HK-2 (cell line): ENCODE results near the gene SPTLC2.
"Not testable (repeated sequence)": the region's sequence is repeated elsewhere in the genome, so short reads cannot be mapped to it uniquely, and the experiment has no call there.

Source experiments
- DNase-seq: peaks from one replicate; pipeline ENCODE4 v3.0.0-alpha.2; 2018; ENCODE audit not compliant: unreplicated experiment

SPTLC2 gene

DNA sequence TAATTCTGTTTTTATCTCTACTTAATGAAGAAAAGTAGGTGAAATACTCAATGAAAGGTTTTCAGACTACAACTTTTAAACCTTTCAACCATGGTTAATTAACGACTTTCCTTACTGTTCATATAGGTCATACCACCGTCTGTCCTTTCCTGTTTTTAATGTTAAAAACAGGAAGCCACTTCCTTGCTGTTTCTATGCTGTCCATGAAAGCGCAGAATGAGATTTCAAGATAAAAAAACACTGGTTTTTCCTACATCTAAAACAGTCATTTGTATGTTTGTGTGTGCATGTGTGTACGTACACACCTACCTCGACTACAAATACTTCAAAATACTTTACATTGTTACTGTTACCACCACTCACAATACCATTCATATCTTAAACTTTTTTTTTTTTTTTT is 27.3 kb downstream of the SPTLC2 start:
- no peak for DNase-seq

DNA sequence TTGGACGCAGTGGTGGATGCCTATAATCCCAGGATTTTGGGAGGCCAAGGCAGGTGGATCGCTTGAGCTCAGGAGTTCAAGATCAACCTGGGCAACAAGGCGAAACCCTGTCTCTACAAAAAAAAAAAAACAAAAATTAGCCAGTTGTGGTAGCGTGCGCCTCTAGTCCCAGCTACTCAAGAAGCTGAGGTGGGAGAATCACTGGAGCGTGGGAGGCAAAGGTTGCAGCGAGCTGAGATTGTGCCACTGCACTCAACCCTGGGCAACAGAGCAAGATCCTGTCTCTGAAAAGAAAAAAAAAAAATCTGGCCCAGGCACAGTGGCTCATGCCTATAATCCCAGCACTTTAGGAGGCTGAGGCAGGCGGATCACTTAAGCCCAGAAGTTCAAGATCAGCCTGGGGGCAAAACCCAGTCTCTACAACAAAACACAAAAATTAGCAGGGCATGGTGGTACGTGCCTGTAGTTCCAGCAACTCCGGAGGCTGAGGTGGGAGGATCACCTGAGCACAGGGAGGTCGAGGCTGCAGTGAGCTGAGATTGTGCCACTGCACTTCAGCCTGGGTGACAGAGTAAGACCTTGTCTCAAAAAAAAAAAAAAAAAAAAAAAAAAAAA is 27.9 kb downstream of the SPTLC2 start:
- not testable (repeated sequence) for DNase-seq

DNA sequence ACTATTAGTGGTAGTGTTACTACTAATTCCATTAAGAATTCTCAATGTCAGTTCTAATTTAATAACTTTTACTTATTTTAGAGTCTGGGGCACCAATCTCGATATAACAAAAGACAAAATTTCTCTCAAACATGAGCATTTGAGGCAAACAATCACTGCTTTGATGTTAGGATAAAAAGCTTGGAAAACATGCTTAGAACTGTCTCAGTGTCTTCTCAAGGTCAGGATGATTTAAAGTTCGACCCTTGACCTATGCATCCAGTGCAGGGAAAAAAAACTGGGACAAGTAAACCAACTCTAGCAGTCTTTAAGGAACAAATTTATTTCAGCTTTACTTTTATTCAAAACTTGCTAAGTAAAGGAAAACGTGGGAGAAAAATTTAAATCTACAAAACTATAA is 31.1 kb downstream of the SPTLC2 start:
- DNase-seq: no peak

DNA sequence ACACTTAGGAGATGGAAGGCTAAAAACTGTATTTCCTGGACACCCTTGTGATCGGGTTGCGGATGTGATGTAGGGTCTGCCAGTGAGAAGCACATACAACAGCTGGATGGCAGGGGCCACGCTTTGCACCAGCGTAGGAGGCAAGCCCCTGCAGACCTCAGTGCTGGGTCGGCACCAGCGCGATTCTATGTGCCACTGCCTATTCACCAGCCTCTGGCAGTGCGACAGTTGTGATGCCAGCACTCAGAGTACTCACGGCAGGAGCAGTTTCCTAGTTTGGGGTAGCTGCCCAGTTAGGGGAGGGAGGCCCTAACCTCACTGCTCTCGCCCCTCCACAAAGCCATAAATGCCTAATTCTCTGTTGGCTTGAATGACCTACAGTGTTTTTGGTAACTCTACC is 31.6 kb downstream of the SPTLC2 start:
- DNase-seq: no peak

DNA sequence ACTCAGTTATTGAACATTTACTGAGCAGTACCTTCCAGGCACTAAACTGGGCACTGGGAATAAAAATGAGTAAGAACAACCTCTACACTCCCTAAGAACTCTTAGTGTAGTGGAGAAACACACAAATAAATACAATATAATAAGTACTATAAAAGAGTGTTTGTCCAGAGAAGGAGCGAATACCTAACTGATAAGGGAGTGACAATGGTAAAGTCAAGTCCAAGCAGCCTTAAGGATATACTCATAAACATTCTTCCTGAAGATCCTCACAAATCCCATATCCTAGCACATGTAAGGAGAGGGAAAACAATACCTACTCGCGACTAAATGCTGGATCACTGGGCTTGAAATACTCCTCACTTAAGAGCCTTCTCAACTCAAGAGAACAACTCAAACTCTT is 32.8 kb downstream of the SPTLC2 start:
- no peak for DNase-seq

DNA sequence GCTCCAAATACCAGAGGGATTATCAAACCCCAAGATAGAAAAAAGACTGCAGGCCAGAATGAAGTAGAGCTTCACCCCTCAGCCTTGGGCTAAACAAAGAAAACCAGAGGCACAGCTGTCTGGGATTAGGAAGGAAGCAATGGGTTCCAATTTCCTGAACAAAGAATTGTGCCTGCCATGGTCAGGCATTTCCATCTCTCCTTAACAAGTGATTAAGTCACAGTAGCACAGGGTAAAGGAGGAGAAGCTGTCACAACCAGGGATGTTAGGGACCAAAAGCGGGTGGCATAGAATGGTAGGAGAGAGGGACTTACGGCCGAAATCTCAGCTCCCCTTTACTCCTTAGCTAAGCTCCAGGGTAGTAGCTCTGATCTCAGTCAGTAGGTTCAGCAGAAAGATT is 33.9 kb downstream of the SPTLC2 start:
- DNase-seq: no peak

DNA sequence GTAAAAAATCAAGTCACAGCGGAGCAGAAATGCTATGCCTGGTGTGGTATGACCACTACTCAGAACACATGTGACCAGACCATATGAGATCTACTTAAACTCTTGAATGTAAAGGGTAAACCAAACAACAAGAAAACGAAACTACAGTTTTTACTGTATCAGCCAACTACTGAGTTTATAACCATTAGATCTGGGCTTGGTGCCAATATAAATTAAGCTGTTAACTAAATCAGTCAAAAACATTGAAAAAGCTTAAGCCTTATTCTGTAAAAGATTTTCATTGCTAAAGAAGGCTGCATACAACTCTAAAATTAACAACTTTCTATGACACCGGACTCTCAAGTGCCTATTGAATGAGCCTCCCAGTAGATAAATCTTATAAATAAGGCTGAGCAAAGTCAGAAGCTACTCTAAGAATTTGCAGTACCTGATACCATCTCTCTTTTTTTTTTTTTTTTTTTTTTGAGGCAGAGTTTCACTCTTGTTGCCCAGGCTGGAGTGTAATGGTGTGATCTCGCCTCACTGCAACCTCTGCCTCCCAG is 35.4 kb downstream of the SPTLC2 start:
- no peak for DNase-seq

DNA sequence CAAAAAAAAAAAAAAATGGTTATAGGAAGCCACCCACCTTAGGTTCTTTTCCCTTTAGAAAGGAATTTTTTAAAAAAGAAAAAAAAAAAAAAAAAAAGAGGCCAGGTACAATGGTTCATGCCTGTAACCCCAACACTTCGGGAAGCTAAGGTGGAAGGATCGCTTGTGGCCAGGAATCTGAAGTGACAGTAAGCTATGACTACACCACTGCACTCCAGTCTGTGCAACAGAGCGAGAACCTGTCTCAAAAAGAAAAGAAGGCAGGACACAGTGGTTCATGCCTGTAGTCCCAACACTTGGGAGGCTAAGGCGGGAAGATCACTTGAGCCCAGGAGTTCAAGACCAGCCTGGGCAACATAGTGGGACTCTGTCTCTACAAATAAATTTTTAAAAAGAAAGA is 36.0 kb downstream of the SPTLC2 start:
- no peak for DNase-seq

DNA sequence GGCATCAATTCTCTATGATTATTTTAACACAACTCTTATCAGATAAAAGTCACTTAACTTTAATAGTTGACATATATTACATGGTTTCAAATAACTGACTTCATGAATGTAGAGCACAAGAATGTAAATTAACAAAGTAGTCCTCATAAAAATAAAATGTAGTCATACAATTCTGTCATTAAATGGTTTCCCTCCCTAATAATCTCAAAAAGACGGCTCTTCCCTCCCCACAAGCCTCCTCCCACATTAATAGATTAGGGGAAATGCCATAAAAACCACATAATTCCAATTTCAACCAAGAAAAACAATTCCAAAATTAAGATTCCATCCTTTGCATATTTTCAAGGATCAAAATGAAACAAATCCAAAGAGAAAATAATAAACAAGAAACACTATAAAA is 36.7 kb downstream of the SPTLC2 start:
- DNase-seq: no peak

DNA sequence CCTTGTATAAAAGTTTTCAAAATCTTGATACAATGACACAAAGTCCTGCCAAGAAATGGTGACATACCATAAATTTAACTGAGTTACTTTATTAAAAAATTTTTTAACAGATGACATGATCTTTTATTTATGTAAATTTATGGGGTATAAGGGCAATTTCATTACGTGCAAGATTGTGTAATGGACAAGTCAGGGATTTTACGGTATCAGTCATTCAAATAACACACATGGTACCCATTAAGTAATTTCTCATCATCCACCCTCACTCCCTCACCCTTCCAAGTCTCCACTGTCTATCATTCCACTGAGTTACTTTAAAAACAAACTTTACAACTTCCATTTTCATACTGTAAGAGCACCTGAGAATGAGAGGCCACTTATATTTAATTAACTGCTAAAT is 37.4 kb downstream of the SPTLC2 start:
- DNase-seq: no peak

DNA sequence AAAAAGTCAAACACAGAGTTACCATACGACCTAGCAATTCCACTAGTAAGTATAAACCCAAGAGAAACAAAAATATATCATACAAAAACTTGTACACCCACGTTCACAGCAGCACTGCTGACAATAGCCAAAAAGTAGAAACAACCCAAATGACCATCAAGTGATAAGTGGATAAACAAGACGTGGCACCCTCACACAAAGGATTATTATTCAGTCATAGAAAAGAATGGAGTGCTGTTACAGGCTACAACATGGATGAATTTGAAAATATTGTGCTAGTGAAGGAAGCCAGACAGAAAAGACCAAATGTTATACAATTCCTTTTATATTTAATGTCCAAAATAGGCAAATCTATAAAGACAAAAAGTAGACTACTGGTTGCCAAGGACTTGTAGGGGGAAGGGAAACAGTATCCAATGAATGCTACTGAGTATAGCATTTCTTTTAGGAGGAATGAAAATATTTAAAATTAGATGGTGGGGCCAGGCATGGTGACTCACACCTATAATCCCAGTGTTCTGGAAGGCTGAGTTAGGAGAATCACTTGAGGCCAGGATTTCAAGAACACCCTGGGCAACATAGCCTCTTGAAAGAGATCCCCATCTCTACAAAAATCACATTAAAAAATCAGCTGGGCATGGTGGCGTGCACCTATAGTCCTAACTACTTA is 41.9 kb downstream of the SPTLC2 start:
- DNase-seq: no peak

DNA sequence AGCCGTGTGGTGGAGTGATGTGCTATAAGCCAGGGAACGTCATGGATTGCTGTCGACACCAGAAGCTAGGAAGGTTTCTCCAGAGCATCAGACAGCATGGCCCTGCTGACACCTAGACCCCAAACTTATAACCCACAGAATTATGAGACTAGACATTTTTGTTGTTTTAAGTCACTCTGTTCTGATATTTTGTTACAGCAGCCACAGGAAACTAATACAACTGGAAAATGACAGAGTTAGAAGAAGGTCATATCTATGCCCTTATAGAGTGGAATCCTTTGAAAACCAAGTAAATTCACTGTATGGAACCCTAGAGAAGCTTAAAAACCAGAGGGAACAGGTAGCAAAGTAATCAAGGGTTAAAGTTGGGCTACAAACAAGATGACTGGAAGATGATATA is 42.5 kb downstream of the SPTLC2 start:
- no peak for DNase-seq

DNA sequence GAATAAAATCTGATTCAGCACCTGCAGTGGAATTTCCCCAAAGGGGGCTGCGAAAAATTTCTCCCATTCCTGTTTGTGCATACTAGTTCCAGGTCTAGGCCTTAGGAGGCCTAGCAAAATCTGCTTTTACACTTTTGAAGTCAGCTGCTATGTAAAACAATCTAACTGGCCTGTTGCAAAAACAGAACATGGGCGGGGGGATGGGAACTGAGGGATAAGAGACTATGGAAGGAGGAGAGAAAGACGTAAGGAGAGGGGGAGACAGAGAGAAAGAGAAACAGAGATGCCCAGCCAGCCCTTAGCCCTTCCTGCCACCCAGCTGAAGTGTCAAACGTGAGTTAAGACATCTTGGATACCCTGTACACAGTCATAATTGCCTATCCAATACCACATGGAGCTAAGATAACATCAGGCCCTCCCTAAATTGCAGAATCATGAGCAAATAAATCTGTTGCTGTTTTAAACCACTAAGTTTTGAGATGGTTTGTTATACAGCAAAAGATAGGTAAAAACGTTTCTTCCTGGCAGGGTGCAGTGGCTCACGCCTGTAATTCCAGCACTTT is 45.6 kb downstream of the SPTLC2 start:
- DNase-seq: no peak

DNA sequence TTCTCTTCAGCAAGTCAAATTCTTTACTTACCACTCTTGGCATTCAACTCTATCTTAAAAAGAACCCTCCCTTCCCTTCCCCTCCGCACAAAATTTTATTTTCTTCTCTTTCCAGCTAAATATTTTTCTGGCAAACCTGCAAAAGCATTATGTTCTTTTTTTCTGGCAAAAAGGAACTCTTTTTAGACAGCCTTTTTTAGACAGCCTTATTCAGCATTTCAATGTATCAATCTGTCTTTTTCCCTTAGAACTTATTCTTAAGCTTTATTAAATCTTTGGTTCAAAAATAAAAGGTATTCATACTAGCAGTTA is 50.5 kb downstream of the SPTLC2 start:
- DNase-seq: no peak

DNA sequence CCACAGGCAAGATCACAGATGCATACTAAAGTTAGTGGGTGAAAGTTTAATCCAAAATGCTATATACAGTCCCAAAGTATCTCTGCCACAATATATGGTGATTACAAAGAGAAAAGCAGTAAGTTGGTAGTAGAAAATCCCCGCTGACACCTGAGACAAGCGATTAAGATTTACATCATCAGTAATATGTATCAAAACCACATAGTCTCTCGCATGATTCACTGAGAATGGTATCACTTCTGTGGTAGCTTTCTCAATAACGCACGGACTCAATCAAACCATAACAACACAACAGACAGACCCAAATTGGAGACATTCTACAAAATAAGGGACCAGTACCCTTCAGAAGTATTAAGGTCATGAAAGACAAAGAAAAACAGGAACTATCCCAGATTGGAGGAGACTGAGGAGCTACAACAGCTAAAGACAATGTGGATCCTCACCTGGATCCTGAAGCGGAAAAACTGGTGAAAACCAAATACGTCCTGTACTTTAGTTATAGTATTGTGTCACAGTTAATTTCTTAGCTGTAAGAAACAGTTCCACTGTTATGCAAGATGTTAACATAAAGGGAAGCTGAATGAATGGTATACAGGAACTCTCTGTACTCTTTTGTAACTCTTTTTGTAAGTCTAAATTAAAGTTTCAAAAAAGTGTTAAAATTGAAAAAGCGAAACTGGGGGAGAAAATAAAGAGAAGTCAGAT is 51.0 kb downstream of the SPTLC2 start:
- DNase-seq: no peak

DNA sequence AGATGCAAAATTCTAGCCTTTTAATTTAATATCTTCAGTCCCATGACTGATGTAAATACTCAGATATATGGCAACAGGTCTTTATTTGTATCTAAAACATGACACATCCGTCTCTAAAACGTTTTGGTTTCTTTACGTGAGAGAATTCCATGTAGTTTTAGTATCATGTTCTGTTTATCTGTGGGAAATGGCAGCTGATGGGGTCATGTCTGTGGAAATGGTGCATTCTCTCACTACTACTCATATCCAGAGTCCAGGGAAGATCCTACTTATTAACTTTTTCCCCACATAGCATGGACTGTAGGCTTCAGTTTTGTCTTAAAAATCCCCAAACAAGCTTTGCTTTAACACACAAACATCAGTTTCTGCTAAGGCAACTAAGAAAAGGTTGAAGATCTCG is 53.8 kb downstream of the SPTLC2 start:
- no peak for DNase-seq

DNA sequence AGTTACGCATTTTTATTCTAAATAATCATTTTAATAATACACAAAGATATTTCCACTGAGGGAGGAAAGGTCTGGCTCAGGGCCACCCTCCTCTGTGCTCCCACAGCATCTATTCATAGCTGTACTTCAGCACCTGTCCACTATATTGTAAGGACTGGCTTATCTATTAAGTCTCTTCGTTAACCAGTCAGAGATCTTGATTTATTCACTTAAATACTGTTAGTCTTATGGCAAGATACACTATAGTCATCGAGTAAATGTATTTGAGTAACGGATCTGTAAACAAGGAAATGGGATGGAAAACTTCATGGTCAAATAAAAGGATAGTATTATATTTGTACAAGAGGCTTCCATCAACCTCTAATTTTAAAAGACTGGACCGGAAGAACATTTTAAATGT is 54.6 kb downstream of the SPTLC2 start:
- DNase-seq: no peak

DNA sequence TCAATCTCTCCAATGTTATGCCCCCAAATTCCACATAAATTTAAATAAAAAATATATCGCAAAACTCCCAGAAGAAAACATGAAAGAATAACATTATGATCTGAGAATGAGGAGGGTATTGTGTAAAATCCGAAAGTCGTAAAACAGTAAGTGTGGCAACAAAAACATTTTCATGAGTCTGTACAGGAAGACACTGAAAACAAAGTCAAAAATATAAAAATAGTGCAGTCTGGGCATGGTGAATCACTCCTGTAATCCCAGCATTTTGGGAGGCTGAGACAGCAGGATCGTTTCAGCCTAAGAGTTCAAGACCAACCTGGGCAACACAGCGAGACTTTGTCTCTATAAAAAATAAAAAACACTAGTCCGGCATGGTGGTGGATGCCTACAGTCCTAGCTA is 57.1 kb downstream of the SPTLC2 start:
- no peak for DNase-seq

DNA sequence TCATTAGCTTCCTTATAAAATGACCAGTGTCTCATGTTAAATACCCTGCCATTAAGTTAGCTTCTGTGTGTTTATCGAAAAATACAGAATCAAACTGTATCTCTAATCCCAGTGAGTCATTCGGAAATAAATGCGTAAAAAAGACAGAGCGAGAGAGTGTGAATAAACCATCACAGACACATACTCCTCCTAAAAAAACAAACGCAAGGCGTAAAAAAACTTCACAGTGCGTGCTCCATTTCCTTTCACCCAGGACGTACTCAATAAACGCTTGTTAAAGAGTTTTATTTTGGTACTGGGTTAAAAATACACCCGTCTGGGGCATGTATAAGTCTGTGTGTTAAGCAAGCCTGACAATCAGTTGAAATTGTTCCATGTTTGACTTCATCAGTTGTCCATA is 59.0 kb downstream of the SPTLC2 start:
- DNase-seq: no peak

DNA sequence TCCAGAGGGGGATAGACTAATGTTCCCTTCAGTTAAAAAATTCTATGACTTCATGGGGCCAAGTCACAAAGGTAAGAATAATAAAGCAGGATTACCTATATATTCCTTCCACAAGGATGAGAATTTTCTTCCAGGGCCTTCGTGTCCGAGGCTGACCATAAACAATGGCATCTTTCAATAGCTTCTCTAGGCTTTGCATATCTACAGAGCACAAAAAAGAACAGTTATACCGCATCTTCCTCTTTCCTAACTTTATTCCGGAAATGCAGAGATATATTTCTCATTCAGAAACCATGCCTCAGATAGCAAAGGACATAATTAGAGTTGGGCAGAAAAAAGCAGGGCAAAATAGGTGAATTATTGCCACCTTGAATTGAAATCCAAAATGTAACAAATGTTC is 59.5 kb downstream of the SPTLC2 start:
- DNase-seq: no peak

DNA sequence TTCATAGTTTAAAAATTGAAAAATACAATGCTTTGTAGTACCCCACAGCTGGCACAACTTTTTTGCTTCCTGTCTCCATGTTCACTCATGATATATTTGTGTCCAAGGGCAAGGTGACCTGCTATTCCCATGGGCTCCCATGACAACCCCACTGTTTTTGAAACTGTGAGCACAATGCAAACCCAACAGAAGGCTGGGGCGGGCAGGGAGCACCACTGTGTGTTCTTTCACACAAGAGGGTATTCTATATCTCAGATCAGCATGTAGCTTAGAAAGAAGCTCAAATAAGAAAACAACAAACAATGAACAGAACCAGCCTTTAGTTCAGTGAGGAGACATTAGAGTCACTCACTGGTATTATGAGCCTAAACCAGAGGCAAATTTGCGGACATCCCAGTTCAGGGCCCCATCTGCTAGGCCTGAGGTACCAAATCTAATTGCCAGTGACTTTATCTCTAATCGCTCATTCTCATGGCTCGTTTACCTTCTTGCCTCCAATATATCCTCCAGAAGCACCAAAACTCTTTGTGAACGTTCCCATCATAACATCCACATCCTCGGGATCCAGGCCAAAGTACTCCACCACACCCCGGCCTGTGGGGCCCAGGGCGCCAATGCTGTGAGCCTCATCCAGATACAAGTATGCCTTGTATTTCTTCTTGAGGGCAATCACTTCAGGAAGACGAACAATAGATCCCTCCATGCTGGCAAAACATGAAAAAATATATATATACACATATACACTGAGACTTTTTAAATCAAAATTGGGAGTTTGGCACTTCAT is 61.4 kb downstream of the SPTLC2 start:
- no peak for DNase-seq

DNA sequence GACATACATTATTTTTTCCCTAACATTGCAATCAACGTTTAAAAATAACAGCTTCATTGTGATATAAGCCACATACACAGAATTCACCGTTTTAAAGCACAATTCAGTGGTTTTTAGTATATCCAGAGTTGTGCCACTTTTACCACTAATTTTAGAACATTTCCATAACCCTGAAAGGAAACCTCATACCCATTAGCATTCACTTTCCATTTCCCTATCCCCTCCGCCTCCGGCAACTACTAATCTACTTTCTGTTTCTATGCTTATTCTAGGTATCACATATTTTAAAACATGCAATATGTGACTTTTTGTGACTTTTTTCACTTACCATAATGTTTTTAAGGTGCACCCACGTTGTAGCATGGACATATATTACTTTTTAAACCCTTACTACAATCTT is 62.2 kb downstream of the SPTLC2 start:
- no peak for DNase-seq
